ENCODE measurements around the gene TERT.

TERT gene

DNA sequence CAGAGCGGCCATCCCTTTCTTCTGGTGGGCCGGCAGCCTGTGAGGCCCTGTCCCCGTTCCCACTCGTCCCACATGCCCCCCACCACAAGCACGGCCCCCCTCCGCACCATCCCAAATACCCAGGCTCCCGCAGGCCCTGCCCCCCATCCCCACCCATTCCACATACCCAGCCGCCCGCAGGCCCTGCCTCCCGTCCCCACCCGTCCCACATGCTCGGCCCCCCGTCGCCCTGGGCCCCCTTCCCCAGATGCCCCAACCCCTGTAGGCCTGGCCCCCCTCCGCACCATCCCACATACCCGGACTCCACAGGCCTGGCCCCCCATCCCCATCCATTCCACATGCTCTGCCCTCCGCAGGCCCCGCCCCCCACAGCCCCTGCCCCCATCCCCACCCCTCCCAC is 82.0 kb downstream of the TERT start:
- Histone ChIP-seq H3K4me3 (no peak overlapping the region), H3K27ac (no peak overlapping the region), H3K36me3 (no peaks in the 10 kb centered on the region), H3K27me3 (peaks cover 0 to 27% of the 10 kb centered on the region in 2 donors), H3K9me3 (no peaks in the 10 kb centered on the region), H3K4me1 (no peaks in the 10 kb centered on the region)
- TF ChIP-seq, protein P1, sequence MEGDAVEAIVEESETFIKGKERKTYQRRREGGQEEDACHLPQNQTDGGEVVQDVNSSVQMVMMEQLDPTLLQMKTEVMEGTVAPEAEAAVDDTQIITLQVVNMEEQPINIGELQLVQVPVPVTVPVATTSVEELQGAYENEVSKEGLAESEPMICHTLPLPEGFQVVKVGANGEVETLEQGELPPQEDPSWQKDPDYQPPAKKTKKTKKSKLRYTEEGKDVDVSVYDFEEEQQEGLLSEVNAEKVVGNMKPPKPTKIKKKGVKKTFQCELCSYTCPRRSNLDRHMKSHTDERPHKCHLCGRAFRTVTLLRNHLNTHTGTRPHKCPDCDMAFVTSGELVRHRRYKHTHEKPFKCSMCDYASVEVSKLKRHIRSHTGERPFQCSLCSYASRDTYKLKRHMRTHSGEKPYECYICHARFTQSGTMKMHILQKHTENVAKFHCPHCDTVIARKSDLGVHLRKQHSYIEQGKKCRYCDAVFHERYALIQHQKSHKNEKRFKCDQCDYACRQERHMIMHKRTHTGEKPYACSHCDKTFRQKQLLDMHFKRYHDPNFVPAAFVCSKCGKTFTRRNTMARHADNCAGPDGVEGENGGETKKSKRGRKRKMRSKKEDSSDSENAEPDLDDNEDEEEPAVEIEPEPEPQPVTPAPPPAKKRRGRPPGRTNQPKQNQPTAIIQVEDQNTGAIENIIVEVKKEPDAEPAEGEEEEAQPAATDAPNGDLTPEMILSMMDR (IDR thresholded peaks at IDR 0.05), result no peak
- intact Hi-C loops (cut with DNase I; ENCODE audit: low total_unique reads), result no loop called here
- no peak for DNase-seq

DNA sequence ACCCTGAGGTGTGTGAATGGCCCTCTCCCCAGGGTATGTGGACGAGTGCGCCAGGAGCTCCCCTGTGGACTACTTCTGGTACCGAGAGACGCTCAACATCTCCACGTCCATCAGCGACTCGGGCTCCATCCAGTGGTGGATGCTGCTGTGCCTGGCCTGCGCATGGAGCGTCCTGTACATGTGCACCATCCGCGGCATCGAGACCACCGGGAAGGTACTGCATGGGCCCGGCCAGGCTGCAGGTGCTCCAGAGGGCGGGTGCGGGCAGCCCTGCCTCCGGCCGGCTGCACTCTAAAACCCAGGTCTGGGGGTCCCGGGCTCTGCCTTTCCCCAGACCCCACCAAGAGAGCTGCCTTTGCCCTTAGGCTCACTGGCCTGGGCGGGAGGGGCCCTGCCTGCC is 82.6 kb downstream of the TERT start:
- TF ChIP-seq, protein P1 (IDR thresholded peaks at IDR 0.05), result no peak
- Histone ChIP-seq H3K27me3 (peaks cover 0 to 28% of the 10 kb centered on the region in 2 donors), H3K4me1 (no peaks in the 10 kb centered on the region), H3K9me3 (no peaks in the 10 kb centered on the region), H3K36me3 (no peaks in the 10 kb centered on the region), H3K4me3 (no peak overlapping the region), H3K27ac (no peak overlapping the region)
- intact Hi-C loops (cut with DNase I; ENCODE audit: low total_unique reads), result no loop called here
- DNase-seq, result no peak

DNA sequence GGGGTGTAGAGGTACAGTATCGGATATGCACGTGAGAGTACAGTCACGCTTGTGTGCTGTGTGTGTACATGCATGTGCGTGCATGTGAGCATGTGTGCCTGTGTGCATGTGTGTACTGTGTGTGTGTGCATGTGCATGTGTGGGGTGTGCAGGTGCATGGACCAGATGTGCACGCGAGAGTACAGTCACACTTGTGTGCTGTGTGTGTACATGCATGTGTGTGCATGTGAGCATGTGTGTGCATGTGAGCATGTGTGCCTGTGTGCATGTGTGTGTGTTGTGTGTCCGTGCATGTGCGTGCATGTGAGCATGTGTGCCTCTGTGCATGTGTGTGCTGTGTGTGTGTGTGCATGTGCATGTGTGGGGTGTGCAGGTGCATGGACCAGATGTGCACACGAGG is 83.2 kb downstream of the TERT start:
- Histone ChIP-seq H3K27ac (no peak overlapping the region), H3K4me1 (no peaks in the 10 kb centered on the region), H3K36me3 (no peaks in the 10 kb centered on the region), H3K27me3 (peaks cover 0 to 34% of the 10 kb centered on the region in 2 donors), H3K4me3 (no peak overlapping the region), H3K9me3 (no peaks in the 10 kb centered on the region)
- no peak for DNase-seq
- TF ChIP-seq, protein P1 (IDR thresholded peaks at IDR 0.05), result no peak
- intact Hi-C loops (cut with DNase I; ENCODE audit: low total_unique reads), result no loop called here

DNA sequence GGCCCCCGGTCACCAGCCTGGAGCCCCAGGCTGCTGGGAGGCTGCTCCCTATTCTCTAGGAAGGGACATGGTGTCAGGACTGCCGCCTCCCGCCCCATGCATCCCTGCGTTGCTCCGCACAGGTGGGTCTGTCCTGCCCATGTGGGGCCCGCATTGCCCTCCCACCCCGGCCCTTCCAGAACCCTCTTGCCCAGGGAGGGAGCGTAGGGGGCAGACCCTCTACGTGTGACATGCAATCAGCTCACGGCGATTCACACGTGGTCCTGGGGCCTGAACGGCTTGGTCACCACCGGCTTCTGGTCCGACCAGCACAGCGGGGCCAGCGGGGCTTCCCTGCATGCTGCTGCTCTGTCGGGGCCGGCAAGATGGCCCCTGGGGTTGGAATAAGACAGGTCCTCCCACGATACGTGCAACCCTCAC is 84.0 kb downstream of the TERT start:
- Histone ChIP-seq H3K4me1 (no peaks in the 10 kb centered on the region), H3K36me3 (no peaks in the 10 kb centered on the region), H3K9me3 (no peaks in the 10 kb centered on the region), H3K4me3 (no peak overlapping the region), H3K27me3 (peaks cover 0 to 40% of the 10 kb centered on the region in 2 donors), H3K27ac (no peak overlapping the region)
- DNase-seq, result no peak
- TF ChIP-seq, protein P1 (IDR thresholded peaks at IDR 0.05), result no peak
- intact Hi-C loops (cut with DNase I; ENCODE audit: low total_unique reads), result no loop called here

DNA sequence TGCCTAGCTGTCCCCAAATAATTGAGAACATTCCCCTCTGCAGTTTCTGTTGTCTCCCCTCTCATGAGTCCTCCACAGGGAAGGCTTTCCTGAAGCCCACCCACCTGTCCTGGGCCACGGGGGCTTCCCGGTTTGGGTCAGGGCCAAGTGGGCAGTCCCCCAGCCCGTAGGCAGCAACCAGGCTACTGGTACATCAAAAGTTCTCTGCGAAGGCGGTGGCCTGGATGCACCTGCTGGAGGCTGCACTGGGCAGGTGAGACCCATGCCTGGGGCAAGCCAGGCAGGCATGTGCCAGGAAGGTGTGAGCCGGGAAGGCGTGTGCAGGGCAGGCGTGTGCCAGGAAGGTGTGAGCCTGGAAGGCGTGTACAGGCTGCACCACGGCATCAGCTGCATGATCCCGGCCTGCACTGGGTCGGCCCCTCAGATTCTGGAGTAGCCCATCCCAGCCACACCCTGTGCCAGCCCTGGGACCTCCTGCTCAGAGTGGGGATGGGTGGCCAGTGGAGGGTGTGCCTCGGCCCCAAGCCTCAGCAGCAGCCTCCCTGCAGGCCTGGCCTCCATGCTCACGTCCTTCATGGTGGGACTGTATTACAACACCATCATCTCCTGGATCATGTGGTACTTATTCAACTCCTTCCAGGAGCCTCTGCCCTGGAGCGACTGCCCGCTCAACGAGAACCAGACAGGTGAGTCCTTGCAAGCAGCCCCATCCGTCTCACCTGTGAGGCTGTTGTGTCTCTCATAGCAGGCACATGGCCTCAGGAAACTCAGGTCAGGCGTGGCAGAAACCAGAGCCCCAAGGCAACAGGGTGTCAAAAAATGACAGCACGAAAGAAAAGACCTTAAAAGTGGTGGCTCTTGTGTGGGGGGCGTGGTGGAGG is 84.7 kb downstream of the TERT start:
- Histone ChIP-seq H3K4me1 (no peaks in the 10 kb centered on the region), H3K27ac (no peak overlapping the region), H3K27me3 (peaks cover 0 to 46% of the 10 kb centered on the region in 2 donors), H3K4me3 (no peak overlapping the region), H3K36me3 (no peaks in the 10 kb centered on the region), H3K9me3 (no peaks in the 10 kb centered on the region)
- TF ChIP-seq, protein P1 (IDR thresholded peaks at IDR 0.05), result no peak
- intact Hi-C loops (cut with DNase I; ENCODE audit: low total_unique reads), result no loop called here
- DNase-seq, result no peak
